Measurements from ENCODE around the gene AHSG.

AHSG gene

GRCh38 chr3:186614597-186615483 lies 2.0 kb downstream of the AHSG start:
- in situ Hi-C loops (cut with HindIII; ENCODE audit: low pct_unique_long_range_greater_than_20kb, low sequenced_read_pairs) = no loop called here
- peak; percentile 92 to 93 for DNase-seq (ENCODE audit: low read depth in 1 of 2, low spot score in 1 of 2)
- TF ChIP-seq JUND (IDR thresholded peaks at IDR 0.05; ENCODE audit: low read depth) = no peak

GRCh38 chr3:186616299-186616617 lies 3.4 kb downstream of the AHSG start:
- in situ Hi-C loops (cut with HindIII; ENCODE audit: low pct_unique_long_range_greater_than_20kb, low sequenced_read_pairs) = no loop called here
- TF ChIP-seq JUND (IDR thresholded peaks at IDR 0.05; ENCODE audit: low read depth) = no peak
- no peak for DNase-seq (ENCODE audit: low read depth in 1 of 2, low spot score in 1 of 2)

GRCh38 chr3:186617036-186617946 lies 4.4 kb downstream of the AHSG start:
- TF ChIP-seq JUND (IDR thresholded peaks at IDR 0.05; ENCODE audit: low read depth) = no peak
- in situ Hi-C loops (cut with HindIII; ENCODE audit: low pct_unique_long_range_greater_than_20kb, low sequenced_read_pairs) = no loop called here
- DNase-seq (ENCODE audit: low read depth in 1 of 2, low spot score in 1 of 2) = peak; percentile 93 to 97

GRCh38 chr3:186618318-186618938 lies 5.6 kb downstream of the AHSG start:
- TF ChIP-seq JUND (IDR thresholded peaks at IDR 0.05; ENCODE audit: low read depth) = no peak
- in situ Hi-C loops (cut with HindIII; ENCODE audit: low pct_unique_long_range_greater_than_20kb, low sequenced_read_pairs) = no loop called here
- DNase-seq (ENCODE audit: low read depth in 1 of 2, low spot score in 1 of 2) = no peak

GRCh38 chr3:186619787-186620212 lies 6.9 kb downstream of the AHSG start:
- no peak for TF ChIP-seq JUND (IDR thresholded peaks at IDR 0.05; ENCODE audit: low read depth)
- no peak for DNase-seq (ENCODE audit: low read depth in 1 of 2, low spot score in 1 of 2)
- in situ Hi-C loops (cut with HindIII; ENCODE audit: low pct_unique_long_range_greater_than_20kb, low sequenced_read_pairs) = no loop called here

GRCh38 chr3:186620213-186621092 lies 7.6 kb downstream of the AHSG start:
- no peak for DNase-seq (ENCODE audit: low read depth in 1 of 2, low spot score in 1 of 2)
- in situ Hi-C loops (cut with HindIII; ENCODE audit: low pct_unique_long_range_greater_than_20kb, low sequenced_read_pairs) = no loop called here
- TF ChIP-seq JUND (IDR thresholded peaks at IDR 0.05; ENCODE audit: low read depth) = no peak

- TF ChIP-seq JUND (IDR thresholded peaks at IDR 0.05; ENCODE audit: low read depth) = no peak
Observed at GRCh38 chr3:186621894-186622650, 9.2 kb downstream of the AHSG start.

GRCh38 chr3:186622651-186623310 lies 9.9 kb downstream of the AHSG start:
- no peak for TF ChIP-seq JUND (IDR thresholded peaks at IDR 0.05; ENCODE audit: low read depth)
- in situ Hi-C loops (cut with HindIII; ENCODE audit: low pct_unique_long_range_greater_than_20kb, low sequenced_read_pairs) = no loop called here
- no peak for DNase-seq (ENCODE audit: low read depth in 1 of 2, low spot score in 1 of 2)

More at GRCh38 chr3:186621894-186622650, 9.2 kb downstream of the AHSG start:
- in situ Hi-C loops (cut with HindIII; ENCODE audit: low pct_unique_long_range_greater_than_20kb, low sequenced_read_pairs) = no loop called here
- no peak for DNase-seq (ENCODE audit: low read depth in 1 of 2, low spot score in 1 of 2)

- no peak for DNase-seq (ENCODE audit: low read depth in 1 of 2, low spot score in 1 of 2)
- TF ChIP-seq JUND (IDR thresholded peaks at IDR 0.05; ENCODE audit: low read depth) = no peak
- in situ Hi-C loops (cut with HindIII; ENCODE audit: low pct_unique_long_range_greater_than_20kb, low sequenced_read_pairs) = no loop called here
Observed at GRCh38 chr3:186624598-186624997, 11.7 kb downstream of the AHSG start.

GRCh38 chr3:186625600-186626042 lies 12.8 kb downstream of the AHSG start:
- in situ Hi-C loops (cut with HindIII; ENCODE audit: low pct_unique_long_range_greater_than_20kb, low sequenced_read_pairs) = no loop called here
- DNase-seq (ENCODE audit: low read depth in 1 of 2, low spot score in 1 of 2) = peak in 1 of 2 experiments; percentile 32
- no peak for TF ChIP-seq JUND (IDR thresholded peaks at IDR 0.05; ENCODE audit: low read depth)
